Natural killer cell (primary cell): ENCODE measurements around the gene CCDC13. TPM values are rescaled to one million over a fixed set of nuclear protein-coding genes. Genes with fewer than 3 reads are reported as not detected.
"Not testable (repeated sequence)": the region's sequence is repeated elsewhere in the genome, so short reads cannot be mapped to it uniquely, and the experiment has no call there.

ENCODE experiments used
- ATAC-seq, 3 donors: fragments of 150-1000 bp in 2 of 3; fragments of 200-7000 bp in 1 of 3; cut with Tn5 transposase; 1 replicate in 1 of 3; 2 replicates in 2 of 3; pipeline ENCODE4 v1.10.0; 2021; ENCODE audit warnings: mild to moderate bottlenecking in 2 of 3, moderate library complexity in 2 of 3
- DNase-seq, 2 donors: peaks; one replicate each; pipeline versions ENCODE4 v3.0.0 to v3.0.0-alpha.2; 2013 to 2021; ENCODE audit warnings: mixed read lengths in 1 of 2
- H3K27ac ChIP-seq: one replicate; pipeline ENCODE4 v1.5.1; 2013; ENCODE audit warnings: mild to moderate bottlenecking, low read length
- H3K27me3 ChIP-seq: one replicate; pipeline ENCODE4 v1.6.1; 2013; ENCODE audit warnings: low read length; ENCODE audit not compliant: control insufficient read depth, insufficient read depth
- H3K36me3 ChIP-seq: one replicate; pipeline ENCODE4 v1.6.1; 2013; ENCODE audit warnings: low read length; ENCODE audit not compliant: control insufficient read depth, insufficient read depth
- H3K4me1 ChIP-seq: one replicate; pipeline ENCODE4 v1.6.1; 2013; ENCODE audit warnings: low read length; ENCODE audit not compliant: control insufficient read depth, insufficient read depth
- H3K4me3 ChIP-seq: one replicate; pipeline ENCODE4 v1.5.1; 2013; ENCODE audit warnings: low read length
- H3K9me3 ChIP-seq: one replicate; pipeline ENCODE4 v1.6.1; 2013; ENCODE audit warnings: low read length; ENCODE audit not compliant: control insufficient read depth, insufficient read depth
- H3K27ac Mint-ChIP-seq, 2 donors: one replicate each; pipeline ENCODE4 v1.8.0; 2022; ENCODE audit warnings: mild to moderate bottlenecking in 2 of 2, mixed read lengths in 2 of 2, moderate library complexity in 1 of 2
- H3K27me3 Mint-ChIP-seq, 2 donors: one replicate each; pipeline ENCODE4 v1.8.0; 2022; ENCODE audit warnings: low read depth in 2 of 2, mixed read lengths in 2 of 2
- H3K36me3 Mint-ChIP-seq: one replicate; pipeline ENCODE4 v1.8.0; 2022; ENCODE audit warnings: mixed read lengths
- H3K4me1 Mint-ChIP-seq, 2 donors: one replicate each; pipeline ENCODE4 v1.8.0; 2022; ENCODE audit warnings: mixed read lengths in 2 of 2
- H3K4me3 Mint-ChIP-seq: one replicate; pipeline ENCODE4 v1.8.0; 2022; ENCODE audit warnings: mild to moderate bottlenecking, moderate library complexity, mixed read lengths
- H3K9me3 Mint-ChIP-seq, 2 donors: one replicate each; pipeline ENCODE4 v1.8.0; 2022; ENCODE audit warnings: mixed read lengths in 2 of 2
- WGBS: methylation state at CpG from one replicate; pipeline ENCODE4 v1.1.7; 2013; ENCODE audit warnings: missing lambda C conversion rate; ENCODE audit not compliant: insufficient coverage; 5-methylcytosine and 5-hydroxymethylcytosine counted together
- intact Hi-C: fragments of 100-400 bp; cut with micrococcal nuclease; formaldehyde crosslinking; loops from one replicate; pipeline ENCODE4 v1.14.2; 2022
- total RNA-seq, 4 donors: library from RNA; stranded (reverse); fragments of 120-200 nt in 1 of 4; gene quantifications; one replicate each; pipeline versions ENCODE4 v1.2.3 to v1.2.4, GENCODE V29; 2013 to 2022
- TF ChIP-seq, protein P1 (sequence below): fragments of 200-600 bp; IDR thresholded peaks from one replicate; pipeline ENCODE4 v1.8.0; 2022; ENCODE audit warnings: antibody characterized with exemption

CCDC13 gene
- total RNA-seq, 3 donors from 2014 or later (not counting 1 experiment from before 2014, with no cell fraction given) = 0.35 to 0.88 (median 0.47) TPM

DNA sequence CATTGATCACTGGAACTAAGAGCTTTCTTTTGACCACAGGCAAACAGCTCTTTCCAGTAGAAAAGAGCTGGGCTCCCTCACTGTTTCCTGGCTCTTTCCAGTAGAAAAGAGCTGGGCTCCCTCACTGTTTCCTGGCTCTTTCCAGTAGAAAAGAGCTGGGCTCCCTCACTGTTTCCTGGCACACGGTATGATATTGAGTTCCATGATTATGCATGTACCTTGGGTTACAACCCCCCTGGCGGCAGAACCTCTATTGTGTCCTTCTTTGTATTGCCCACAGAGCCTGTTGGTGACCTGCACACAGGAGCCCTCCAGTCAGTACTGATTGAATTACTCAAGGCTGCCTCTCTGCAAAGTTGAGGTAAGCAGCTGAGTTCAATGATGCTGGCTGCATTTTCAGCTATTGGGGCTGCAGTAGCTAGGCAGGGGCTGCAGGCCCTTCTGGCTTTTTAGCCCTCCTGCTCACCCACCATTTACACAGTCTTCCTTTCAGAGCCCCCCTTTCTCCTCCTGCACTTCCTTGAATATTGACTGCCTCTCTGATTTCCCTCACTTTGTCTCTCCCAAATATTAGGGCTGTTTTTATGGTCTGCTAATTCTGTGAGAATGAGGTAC is 46.4 kb upstream of the CCDC13 start:
- Mint-ChIP-seq H3K27ac (no peak overlapping the region), H3K4me3 (no peak overlapping the region), H3K9me3 (no peaks in the 10 kb centered on the region), H3K4me1 (no peaks in the 10 kb centered on the region), H3K27me3 (peaks cover 0 to 13% of the 10 kb centered on the region in 2 donors), H3K36me3 (no peaks in the 10 kb centered on the region)
- TF ChIP-seq, protein P1, sequence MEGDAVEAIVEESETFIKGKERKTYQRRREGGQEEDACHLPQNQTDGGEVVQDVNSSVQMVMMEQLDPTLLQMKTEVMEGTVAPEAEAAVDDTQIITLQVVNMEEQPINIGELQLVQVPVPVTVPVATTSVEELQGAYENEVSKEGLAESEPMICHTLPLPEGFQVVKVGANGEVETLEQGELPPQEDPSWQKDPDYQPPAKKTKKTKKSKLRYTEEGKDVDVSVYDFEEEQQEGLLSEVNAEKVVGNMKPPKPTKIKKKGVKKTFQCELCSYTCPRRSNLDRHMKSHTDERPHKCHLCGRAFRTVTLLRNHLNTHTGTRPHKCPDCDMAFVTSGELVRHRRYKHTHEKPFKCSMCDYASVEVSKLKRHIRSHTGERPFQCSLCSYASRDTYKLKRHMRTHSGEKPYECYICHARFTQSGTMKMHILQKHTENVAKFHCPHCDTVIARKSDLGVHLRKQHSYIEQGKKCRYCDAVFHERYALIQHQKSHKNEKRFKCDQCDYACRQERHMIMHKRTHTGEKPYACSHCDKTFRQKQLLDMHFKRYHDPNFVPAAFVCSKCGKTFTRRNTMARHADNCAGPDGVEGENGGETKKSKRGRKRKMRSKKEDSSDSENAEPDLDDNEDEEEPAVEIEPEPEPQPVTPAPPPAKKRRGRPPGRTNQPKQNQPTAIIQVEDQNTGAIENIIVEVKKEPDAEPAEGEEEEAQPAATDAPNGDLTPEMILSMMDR = no peak
- Histone ChIP-seq H3K36me3 (no peaks in the 10 kb centered on the region), H3K4me3 (no peak overlapping the region), H3K27ac (no peak overlapping the region), H3K27me3 (no peaks in the 10 kb centered on the region), H3K9me3 (no peaks in the 10 kb centered on the region), H3K4me1 (no peaks in the 10 kb centered on the region)
- intact Hi-C loops = no loop called here
- ATAC-seq = no peak
- DNase-seq = no peak
- WGBS = 94% methylated on average over 2 of the region's 2 CpGs

- TF ChIP-seq, protein P1 = no peak
- intact Hi-C loops = no loop called here
- no peak for DNase-seq
- no peaks in the 10 kb centered on the region for H3K4me1 Mint-ChIP-seq
- H3K9me3 Mint-ChIP-seq = no peaks in the 10 kb centered on the region
- no peak for ATAC-seq
- Histone ChIP-seq H3K27me3 (no peaks in the 10 kb centered on the region), H3K27ac (no peak overlapping the region), H3K4me1 (no peaks in the 10 kb centered on the region), H3K36me3 (no peaks in the 10 kb centered on the region), H3K4me3 (no peak overlapping the region), H3K9me3 (no peaks in the 10 kb centered on the region)
- H3K27ac Mint-ChIP-seq = no peak overlapping the region
- H3K27me3 Mint-ChIP-seq = peaks cover 3 to 9% of the 10 kb centered on the region in 2 donors
- WGBS = no CpG with 5 or more reads among the region's 2 CpGs
- H3K4me3 Mint-ChIP-seq = no peak overlapping the region
- H3K36me3 Mint-ChIP-seq = no peaks in the 10 kb centered on the region
These were observed 42.8 kb upstream of the CCDC13 start for GRCh38 chr3:42815826-42816225.

GRCh38 chr3:42814914-42815507 is 42.0 kb upstream of the CCDC13 start:
- H3K4me3 Mint-ChIP-seq = no peak overlapping the region
- no peak overlapping the region for H3K27ac ChIP-seq
- TF ChIP-seq, protein P1 = no peak
- no peaks in the 10 kb centered on the region for H3K9me3 Mint-ChIP-seq
- H3K4me3 ChIP-seq = no peak overlapping the region
- WGBS = 90% methylated on average over 2 of the region's 2 CpGs
- no peaks in the 10 kb centered on the region for H3K36me3 ChIP-seq
- no peak overlapping the region for H3K27ac Mint-ChIP-seq
- intact Hi-C loops = no loop called here
- H3K36me3 Mint-ChIP-seq = no peaks in the 10 kb centered on the region
- H3K4me1 ChIP-seq = no peaks in the 10 kb centered on the region
- H3K27me3 Mint-ChIP-seq = peaks cover 9 to 11% of the 10 kb centered on the region in 2 donors
- H3K27me3 ChIP-seq = no peaks in the 10 kb centered on the region
- no peak for DNase-seq
- no peaks in the 10 kb centered on the region for H3K9me3 ChIP-seq
- no peak for ATAC-seq
- no peaks in the 10 kb centered on the region for H3K4me1 Mint-ChIP-seq

DNA sequence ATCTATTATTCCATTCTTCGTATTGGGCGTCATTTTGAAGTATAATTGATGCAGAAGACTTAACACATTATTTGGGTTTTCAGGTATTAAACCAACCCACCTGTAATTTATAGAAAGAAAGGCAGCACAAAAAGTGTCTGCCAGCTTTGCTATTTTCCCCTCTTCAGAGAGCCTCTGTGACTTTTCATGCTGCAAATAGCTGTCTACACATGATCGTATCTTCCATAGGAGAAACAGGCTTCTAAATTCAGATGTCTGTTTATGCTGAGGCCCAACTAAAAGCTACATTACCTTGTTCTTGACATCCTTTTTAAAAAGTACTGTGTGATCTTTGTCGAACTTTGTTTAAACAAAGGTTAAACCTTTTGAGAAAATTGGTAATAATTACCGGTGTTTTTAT is 41.2 kb upstream of the CCDC13 start:
- Histone ChIP-seq H3K27ac (no peak overlapping the region), H3K4me1 (no peaks in the 10 kb centered on the region), H3K9me3 (no peaks in the 10 kb centered on the region), H3K4me3 (no peak overlapping the region), H3K27me3 (no peaks in the 10 kb centered on the region), H3K36me3 (no peaks in the 10 kb centered on the region)
- no peak overlapping the region for H3K4me3 Mint-ChIP-seq
- no peak for ATAC-seq
- H3K4me1 Mint-ChIP-seq = no peaks in the 10 kb centered on the region
- intact Hi-C loops = no loop called here
- TF ChIP-seq, protein P1 = no peak
- DNase-seq = no peak
- WGBS = 93% methylated on average over 4 of the region's 5 CpGs
- H3K27ac Mint-ChIP-seq = no peak overlapping the region
- peaks cover 8 to 17% of the 10 kb centered on the region in 2 donors for H3K27me3 Mint-ChIP-seq
- no peaks in the 10 kb centered on the region for H3K36me3 Mint-ChIP-seq
- no peaks in the 10 kb centered on the region for H3K9me3 Mint-ChIP-seq

- H3K4me3 ChIP-seq, H3K4me3 Mint-ChIP-seq, DNase-seq, H3K36me3 ChIP-seq, intact Hi-C loops, ATAC-seq, H3K9me3 ChIP-seq, H3K9me3 Mint-ChIP-seq, H3K4me1 Mint-ChIP-seq, H3K27ac ChIP-seq, H3K27me3 ChIP-seq, H3K27ac Mint-ChIP-seq, H3K4me1 ChIP-seq, H3K36me3 Mint-ChIP-seq: not testable (repeated sequence)
- peaks cover 18 to 35% of the 10 kb centered on the region in 2 donors for H3K27me3 Mint-ChIP-seq
- WGBS = 24% methylated on average over 15 of the region's 15 CpGs
These were observed 38.2 kb upstream of the CCDC13 start for GRCh38 chr3:42811118-42811883.
